HG03378 (cell line): ENCODE measurements around the gene CEP170B.

Experiments used
- ATAC-seq: cut with Tn5 transposase; IDR thresholded peaks from one replicate; pipeline ENCODE4 v1.9.1; 2021; ENCODE audit warnings: mild to moderate bottlenecking, moderate library complexity; ENCODE audit not compliant: unreplicated experiment

The CEP170B gene

GRCh38 chr14:104866451-104867370 lies 1.6 kb downstream of the CEP170B start:
- no peak for ATAC-seq

GRCh38 chr14:104867371-104868059 lies 2.4 kb downstream of the CEP170B start:
- ATAC-seq: no peak

GRCh38 chr14:104868060-104868740 lies 3.1 kb downstream of the CEP170B start:
- ATAC-seq: no peak

- ATAC-seq: no peak
Observed at GRCh38 chr14:104868811-104869572, 3.9 kb downstream of the CEP170B start.

- no peak for ATAC-seq
Observed at GRCh38 chr14:104869669-104870367, 4.8 kb downstream of the CEP170B start.

GRCh38 chr14:104870368-104871144 lies 5.5 kb downstream of the CEP170B start:
- ATAC-seq: no peak

GRCh38 chr14:104871145-104871655 lies 6.1 kb downstream of the CEP170B start:
- ATAC-seq: no peak

GRCh38 chr14:104871656-104872468 lies 6.8 kb downstream of the CEP170B start:
- ATAC-seq: no peak

GRCh38 chr14:104872469-104873341 lies 7.6 kb downstream of the CEP170B start:
- no peak for ATAC-seq

- ATAC-seq: no peak
Observed at GRCh38 chr14:104873380-104874055, 8.4 kb downstream of the CEP170B start.

- no peak for ATAC-seq
Observed at GRCh38 chr14:104874110-104874531, 9.1 kb downstream of the CEP170B start.

- no peak for ATAC-seq
Observed at GRCh38 chr14:104874571-104875411, 9.7 kb downstream of the CEP170B start.

- ATAC-seq: no peak
Observed at GRCh38 chr14:104875412-104875751, 10.3 kb downstream of the CEP170B start.

GRCh38 chr14:104875811-104876210 lies 10.7 kb downstream of the CEP170B start:
- ATAC-seq: no peak

- ATAC-seq: no peak
Observed at GRCh38 chr14:104876251-104876699, 11.2 kb downstream of the CEP170B start.
